Stimulated activated CD8-positive, alpha-beta memory T cell treated with anti-CD3 and anti-CD28 coated beads, Interleukin-15, amount 100 ng/mL, for 1 hour (primary cell): ENCODE results near the gene AIFM3.
"Not testable (repeated sequence)": the region's sequence is repeated elsewhere in the genome, so short reads cannot be mapped to it uniquely, and the experiment has no call there.

Source experiments
- DNase-seq: peaks from one replicate; pipeline ENCODE4 v3.0.0-alpha.2; 2020; ENCODE audit warnings: low read depth

Gene AIFM3

GRCh38 chr22:20940904-20941385 is 26.1 kb upstream of the AIFM3 start:
- no peak for DNase-seq

- not testable (repeated sequence) for DNase-seq
These were observed 24.7 kb upstream of the AIFM3 start for GRCh38 chr22:20942203-20942902.

- no peak for DNase-seq
These were observed 23.7 kb upstream of the AIFM3 start for GRCh38 chr22:20943104-20943933.

GRCh38 chr22:20944042-20944441 is 23.0 kb upstream of the AIFM3 start:
- no peak for DNase-seq

GRCh38 chr22:20945578-20945934 is 21.5 kb upstream of the AIFM3 start:
- DNase-seq: no peak

- DNase-seq: no peak
These were observed 20.7 kb upstream of the AIFM3 start for GRCh38 chr22:20946080-20946986.

- DNase-seq: no peak
These were observed 20.1 kb upstream of the AIFM3 start for GRCh38 chr22:20946991-20947390.

- no peak for DNase-seq
These were observed 18.6 kb upstream of the AIFM3 start for GRCh38 chr22:20948450-20948849.

GRCh38 chr22:20948989-20949388 is 18.1 kb upstream of the AIFM3 start:
- DNase-seq: no peak

- no peak for DNase-seq
These were observed 17.3 kb upstream of the AIFM3 start for GRCh38 chr22:20949698-20950183.

GRCh38 chr22:20951151-20951931 is 15.7 kb upstream of the AIFM3 start:
- no peak for DNase-seq

- DNase-seq: no peak
These were observed 15.1 kb upstream of the AIFM3 start for GRCh38 chr22:20951932-20952380.

GRCh38 chr22:20952544-20953341 is 14.3 kb upstream of the AIFM3 start:
- DNase-seq: no peak

GRCh38 chr22:20953342-20953608 is 13.8 kb upstream of the AIFM3 start:
- no peak for DNase-seq

- DNase-seq: no peak
These were observed 13.2 kb upstream of the AIFM3 start for GRCh38 chr22:20953668-20954500.

GRCh38 chr22:20955548-20955947 is 11.5 kb upstream of the AIFM3 start:
- no peak for DNase-seq

- DNase-seq: no peak
These were observed 10.6 kb upstream of the AIFM3 start for GRCh38 chr22:20956258-20957101.

- DNase-seq: no peak
These were observed 9.9 kb upstream of the AIFM3 start for GRCh38 chr22:20957102-20957682.
